HG03460 (cell line): ENCODE results near the gene MYO1F.
"Not testable (repeated sequence)": the region's sequence is repeated elsewhere in the genome, so short reads cannot be mapped to it uniquely, and the experiment has no call there.

Experiments
- ATAC-seq: cut with Tn5 transposase; IDR thresholded peaks from one replicate; pipeline ENCODE4 v1.9.1; 2021; ENCODE audit not compliant: unreplicated experiment

Gene MYO1F

GRCh38 chr19:8600816-8601215 is 23.6 kb upstream of the MYO1F start:
- no peak for ATAC-seq

GRCh38 chr19:8600064-8600463 is 22.8 kb upstream of the MYO1F start:
- no peak for ATAC-seq

GRCh38 chr19:8596168-8596567 is 18.9 kb upstream of the MYO1F start:
- ATAC-seq, result no peak

GRCh38 chr19:8595651-8596050 is 18.4 kb upstream of the MYO1F start:
- no peak for ATAC-seq

GRCh38 chr19:8593931-8594330 is 16.7 kb upstream of the MYO1F start:
- no peak for ATAC-seq

- ATAC-seq, result no peak
Measured at GRCh38 chr19:8592231-8593009, 15.2 kb upstream of the MYO1F start.

- ATAC-seq, result no peak
Measured at GRCh38 chr19:8589177-8589714, 12.0 kb upstream of the MYO1F start.

GRCh38 chr19:8585894-8586750 is 8.9 kb upstream of the MYO1F start:
- ATAC-seq, result no peak

- no peak for ATAC-seq
Measured at GRCh38 chr19:8584965-8585893, 8.0 kb upstream of the MYO1F start.

- no peak for ATAC-seq
Measured at GRCh38 chr19:8580710-8581281, 3.6 kb upstream of the MYO1F start.

- ATAC-seq, result no peak
Measured at GRCh38 chr19:8578642-8579265, 1.5 kb upstream of the MYO1F start.

GRCh38 chr19:8577741-8578140 is 499 bp upstream of the MYO1F start:
- no peak for ATAC-seq

- ATAC-seq, result no peak
Measured at GRCh38 chr19:8576273-8576993, 809 bp downstream of the MYO1F start.

- no peak for ATAC-seq
Measured at GRCh38 chr19:8575467-8575997, 1.7 kb downstream of the MYO1F start.

- ATAC-seq, result not testable (repeated sequence)
Measured at GRCh38 chr19:8574619-8574922, 2.7 kb downstream of the MYO1F start.

GRCh38 chr19:8573316-8573715 is 3.9 kb downstream of the MYO1F start:
- no peak for ATAC-seq

- ATAC-seq, result no peak
Measured at GRCh38 chr19:8571006-8571411, 6.2 kb downstream of the MYO1F start.

GRCh38 chr19:8569066-8569771 is 8.0 kb downstream of the MYO1F start:
- ATAC-seq, result no peak
